ENCODE data around the gene PTGIS. TPM values are rescaled to one million over a fixed set of nuclear protein-coding genes. Genes with fewer than 3 reads are reported as not detected.
"Not testable (repeated sequence)": the region's sequence is repeated elsewhere in the genome, so short reads cannot be mapped to it uniquely, and the experiment has no call there.

Gene PTGIS
- polyA plus RNA-seq, 1 donor = 33.0 TPM

- no peak for DNase-seq
These were observed 12.2 kb upstream of the PTGIS start for GRCh38 chr20:49579874-49580812.

GRCh38 chr20:49579195-49579594, 11.3 kb upstream of the PTGIS start:
- no peak for DNase-seq

- DNase-seq = no peak
These were observed 10.5 kb upstream of the PTGIS start for GRCh38 chr20:49578436-49578835.

- no peak for DNase-seq
These were observed 7.7 kb upstream of the PTGIS start for GRCh38 chr20:49575551-49576060.

GRCh38 chr20:49573900-49574416, 6.0 kb upstream of the PTGIS start:
- no peak for DNase-seq

- DNase-seq = no peak
These were observed 4.9 kb upstream of the PTGIS start for GRCh38 chr20:49572857-49573256.

- no peak for DNase-seq
These were observed 3.6 kb upstream of the PTGIS start for GRCh38 chr20:49571553-49571835.

GRCh38 chr20:49570828-49571552, 3.1 kb upstream of the PTGIS start:
- DNase-seq = no peak

GRCh38 chr20:49570161-49570827, 2.4 kb upstream of the PTGIS start:
- DNase-seq = no peak

GRCh38 chr20:49569411-49570115, 1.6 kb upstream of the PTGIS start:
- DNase-seq = no peak

GRCh38 chr20:49568278-49569151, 578 bp upstream of the PTGIS start:
- DNase-seq = no peak

GRCh38 chr20:49566401-49567364, 1.3 kb downstream of the PTGIS start:
- DNase-seq = no peak

GRCh38 chr20:49564991-49565390, 2.9 kb downstream of the PTGIS start:
- not testable (repeated sequence) for DNase-seq

GRCh38 chr20:49563015-49563980, 4.6 kb downstream of the PTGIS start:
- no peak for DNase-seq

GRCh38 chr20:49562311-49563014, 5.5 kb downstream of the PTGIS start:
- no peak for DNase-seq

- no peak for DNase-seq
These were observed 6.1 kb downstream of the PTGIS start for GRCh38 chr20:49561806-49562205.

- no peak for DNase-seq
These were observed 6.7 kb downstream of the PTGIS start for GRCh38 chr20:49561256-49561655.

GRCh38 chr20:49560646-49561045, 7.3 kb downstream of the PTGIS start:
- no peak for DNase-seq

All from left kidney (tissue), 2 donors.